Smooth muscle cell (in vitro differentiated cells): ENCODE measurements around the gene NOL11. TPM values are rescaled to one million over a fixed set of nuclear protein-coding genes. Genes with fewer than 3 reads are reported as not detected.
A peak's percentile ranks its signal among the peaks of the same experiment; 100 is the strongest.
"Not testable (repeated sequence)": the region's sequence is repeated elsewhere in the genome, so short reads cannot be mapped to it uniquely, and the experiment has no call there.

Source experiments
- DNase-seq: peaks from one replicate; lab custom pipeline; 2025; ENCODE audit not compliant: unreplicated experiment; lab: John Stamatoyannopoulos, UW
- H2AFZ ChIP-seq: fragments of 200-600 bp; sonication (generic); 2 replicates; pipeline ENCODE4 v1.6.0; 2016; ENCODE audit warnings: antibody characterized with exemption, low read depth, mild to moderate bottlenecking
- H3F3A ChIP-seq: fragments of 200-600 bp; sonication (generic); 2 replicates; pipeline ENCODE4 v1.6.0; 2017; ENCODE audit warnings: antibody characterized with exemption, low read depth
- H3K27ac ChIP-seq: fragments of 200-600 bp; sonication (generic); 2 replicates; pipeline ENCODE4 v1.5.1; 2016; ENCODE audit warnings: low read depth, mild to moderate bottlenecking
- H3K27me3 ChIP-seq: fragments of 200-600 bp; sonication (generic); 2 replicates; pipeline ENCODE4 v1.6.1; 2016; ENCODE audit warnings: low read depth, mild to moderate bottlenecking
- H3K36me3 ChIP-seq: fragments of 200-600 bp; sonication (generic); 2 replicates; pipeline ENCODE4 v1.5.1; 2016; ENCODE audit warnings: low read depth
- H3K4me1 ChIP-seq: fragments of 200-600 bp; sonication (generic); 2 replicates; pipeline ENCODE4 v1.5.1; 2016; ENCODE audit warnings: low read depth
- H3K4me2 ChIP-seq: fragments of 200-600 bp; sonication (generic); 2 replicates; pipeline ENCODE4 v1.6.0; 2016; ENCODE audit warnings: mild to moderate bottlenecking
- H3K4me3 ChIP-seq: fragments of 200-600 bp; sonication (generic); 2 replicates; pipeline ENCODE4 v1.5.1; 2016; ENCODE audit warnings: mild to moderate bottlenecking
- H3K79me2 ChIP-seq: fragments of 200-600 bp; sonication (generic); 2 replicates; pipeline ENCODE4 v1.6.0; 2016; ENCODE audit warnings: low read depth, mild to moderate bottlenecking
- H3K9ac ChIP-seq: fragments of 200-600 bp; sonication (generic); 2 replicates; pipeline ENCODE4 v1.6.0; 2016; ENCODE audit warnings: low read depth
- H3K9me3 ChIP-seq: fragments of 200-600 bp; sonication (generic); replicated peaks from 2 replicates; pipeline ENCODE4 v1.5.1; 2016; ENCODE audit warnings: low read depth
- H4K20me1 ChIP-seq: fragments of 200-600 bp; sonication (generic); 2 replicates; pipeline ENCODE4 v1.6.0; 2016; ENCODE audit warnings: low read depth
- WGBS: methylation state at CpG from one replicate; pipeline ENCODE4 v1.1.7; 2016; ENCODE audit warnings: low lambda C conversion rate; 5-methylcytosine and 5-hydroxymethylcytosine counted together
- polyA plus RNA-seq: library from polyadenylated mRNA; unstranded; fragments of >200 nt; fragmentation: Nextera tagmentation; extraction: Ambion mirVana; gene quantifications from 2 replicates; pipeline ENCODE4 v1.2.1, GENCODE V29; 2016
- total RNA-seq: library from RNA; depleted of rRNA; stranded (reverse); fragments of >200 nt; gene quantifications from 2 replicates; pipeline ENCODE4 v1.2.3, GENCODE V29; 2014
- TF ChIP-seq, protein P1 (sequence below): fragments of 200-600 bp; sonication (generic); IDR thresholded peaks from 2 replicates; pipeline ENCODE4 v1.5.1; 2017; ENCODE audit warnings: borderline replicate concordance, mild to moderate bottlenecking, antibody characterized with exemption; ENCODE audit not compliant: insufficient read depth, poor library complexity, severe bottlenecking

Gene NOL11
- total and polyA plus RNA-seq, 2 experiments from 2014 or later, result 20.7 to 50.1 TPM

DNA sequence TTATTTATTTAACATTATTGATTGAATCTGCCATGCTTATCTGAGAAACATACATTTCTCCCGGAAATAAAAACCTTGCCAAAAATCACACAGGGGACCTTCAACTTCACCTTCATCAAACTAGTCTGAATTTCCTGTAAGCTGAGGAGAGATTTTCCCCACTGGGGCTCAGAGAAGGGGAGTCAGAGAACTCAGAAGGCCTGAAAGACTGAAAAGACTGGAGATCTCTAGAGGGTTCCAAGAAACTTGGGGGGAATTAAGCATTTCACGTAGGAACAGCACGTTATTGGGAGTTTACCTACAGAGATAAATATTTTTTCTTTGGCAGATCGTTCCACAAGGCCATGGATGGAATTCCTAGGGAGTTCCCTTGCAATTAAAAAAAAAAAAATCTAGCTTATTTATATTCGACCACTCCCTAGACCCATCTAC is 528 bp upstream of the NOL11 start:
- 2% methylated on average over 5 of the region's 5 CpGs for WGBS
- no peaks in the 10 kb centered on the region for H3F3A ChIP-seq

DNA sequence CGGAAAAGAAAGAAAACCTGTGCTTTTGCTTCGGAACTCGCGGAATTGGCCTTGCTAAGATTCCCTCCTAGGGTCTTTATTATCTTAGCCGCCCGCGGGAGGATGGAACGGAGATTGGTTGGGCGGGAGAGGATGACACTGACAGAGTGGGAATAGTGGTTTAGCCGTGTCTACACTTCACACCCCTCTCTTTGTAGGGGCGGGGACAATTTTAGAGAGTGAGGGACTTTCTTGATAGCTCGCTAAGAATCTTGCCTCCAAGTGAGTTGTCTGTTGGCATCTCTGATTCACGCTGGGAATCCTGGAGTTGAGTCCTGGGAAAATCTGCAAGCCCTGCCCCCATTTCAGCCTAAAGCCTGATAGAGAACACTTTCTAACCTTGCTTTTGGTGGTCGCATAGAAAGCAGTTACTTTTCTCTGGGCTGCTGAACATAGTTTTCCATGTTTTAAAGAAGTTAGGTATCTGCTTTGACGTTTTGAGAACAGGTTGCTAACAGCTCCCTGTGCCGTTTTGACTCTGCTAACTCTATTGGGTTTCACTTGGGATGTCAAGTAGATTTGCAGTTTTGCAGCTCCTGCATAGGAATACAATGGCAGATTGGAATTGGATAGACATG is 697 bp downstream of the NOL11 start:
- 1% methylated on average over 16 of the region's 16 CpGs for WGBS
- Histone ChIP-seq H3K36me3 (peaks cover 10% of the 10 kb centered on the region), H3K4me3 (peak overlapping the region; percentile 77), H3K9me3 (no peaks in the 10 kb centered on the region), H3K27ac (peak overlapping the region; percentile 93), H4K20me1 (no peaks in the 10 kb centered on the region), H3F3A (no peaks in the 10 kb centered on the region), H3K79me2 (peaks cover 17% of the 10 kb centered on the region), H3K4me1 (peaks cover 18% of the 10 kb centered on the region), H3K4me2 (peak overlapping the region; percentile 95), H3K27me3 (no peaks in the 10 kb centered on the region), H3K9ac (peak overlapping the region; percentile 98), H2AFZ (peak overlapping the region; percentile 90)
- peak; percentile 55 for DNase-seq
- TF ChIP-seq, protein P1, sequence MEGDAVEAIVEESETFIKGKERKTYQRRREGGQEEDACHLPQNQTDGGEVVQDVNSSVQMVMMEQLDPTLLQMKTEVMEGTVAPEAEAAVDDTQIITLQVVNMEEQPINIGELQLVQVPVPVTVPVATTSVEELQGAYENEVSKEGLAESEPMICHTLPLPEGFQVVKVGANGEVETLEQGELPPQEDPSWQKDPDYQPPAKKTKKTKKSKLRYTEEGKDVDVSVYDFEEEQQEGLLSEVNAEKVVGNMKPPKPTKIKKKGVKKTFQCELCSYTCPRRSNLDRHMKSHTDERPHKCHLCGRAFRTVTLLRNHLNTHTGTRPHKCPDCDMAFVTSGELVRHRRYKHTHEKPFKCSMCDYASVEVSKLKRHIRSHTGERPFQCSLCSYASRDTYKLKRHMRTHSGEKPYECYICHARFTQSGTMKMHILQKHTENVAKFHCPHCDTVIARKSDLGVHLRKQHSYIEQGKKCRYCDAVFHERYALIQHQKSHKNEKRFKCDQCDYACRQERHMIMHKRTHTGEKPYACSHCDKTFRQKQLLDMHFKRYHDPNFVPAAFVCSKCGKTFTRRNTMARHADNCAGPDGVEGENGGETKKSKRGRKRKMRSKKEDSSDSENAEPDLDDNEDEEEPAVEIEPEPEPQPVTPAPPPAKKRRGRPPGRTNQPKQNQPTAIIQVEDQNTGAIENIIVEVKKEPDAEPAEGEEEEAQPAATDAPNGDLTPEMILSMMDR, result no peak

More for the DNA sequence above, 528 bp upstream of the NOL11 start:
- no peak for DNase-seq
- H3K9ac ChIP-seq, result peak overlapping the region; percentile 98
- no peaks in the 10 kb centered on the region for H3K27me3 ChIP-seq
- no peaks in the 10 kb centered on the region for H3K9me3 ChIP-seq
- TF ChIP-seq, protein P1, result no peak
- no peaks in the 10 kb centered on the region for H4K20me1 ChIP-seq
- peaks cover 18% of the 10 kb centered on the region for H3K4me1 ChIP-seq
- peak overlapping the region; percentile 44 for H3K27ac ChIP-seq
- H3K4me3 ChIP-seq, result peak overlapping the region; percentile 77
- peak overlapping the region; percentile 89 for H3K4me2 ChIP-seq
- H2AFZ ChIP-seq, result peak overlapping the region; percentile 83
- H3K79me2 ChIP-seq, result peaks cover 17% of the 10 kb centered on the region
- H3K36me3 ChIP-seq, result peaks cover 10% of the 10 kb centered on the region

DNA sequence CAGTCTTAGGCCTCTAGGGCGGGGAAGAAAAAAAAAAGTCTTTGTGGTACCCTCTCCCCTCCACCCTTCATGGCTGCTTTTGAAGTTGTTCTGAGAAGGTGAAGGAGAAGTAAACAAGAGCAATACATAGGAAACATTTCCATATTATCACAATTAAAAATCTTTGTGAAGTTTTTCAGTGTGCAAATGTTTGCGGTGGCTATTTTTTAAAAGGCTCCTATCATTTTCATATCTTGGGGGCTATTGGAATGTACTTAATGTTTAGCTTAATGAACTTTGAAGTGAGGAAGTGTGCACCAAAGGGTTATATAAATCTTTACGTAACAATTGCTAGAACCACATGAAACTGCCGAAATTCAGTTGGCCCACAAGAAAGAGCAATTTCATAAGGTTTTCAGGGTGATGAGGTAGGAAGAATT is 7.6 kb downstream of the NOL11 start:
- no peaks in the 10 kb centered on the region for H3K27me3 ChIP-seq
- no peaks in the 10 kb centered on the region for H3F3A ChIP-seq
- no peak overlapping the region for H3K27ac ChIP-seq
- no peaks in the 10 kb centered on the region for H4K20me1 ChIP-seq
- H3K4me1 ChIP-seq, result no peaks in the 10 kb centered on the region
- TF ChIP-seq, protein P1, result no peak
- no peak for DNase-seq
- no peaks in the 10 kb centered on the region for H3K9me3 ChIP-seq
- WGBS, result 98% methylated on average over 4 of the region's 4 CpGs
- peaks cover 58% of the 10 kb centered on the region for H3K36me3 ChIP-seq
- H3K79me2 ChIP-seq, result no peaks in the 10 kb centered on the region
- no peak overlapping the region for H3K4me2 ChIP-seq
- no peak overlapping the region for H3K9ac ChIP-seq
- H2AFZ ChIP-seq, result no peak overlapping the region
- no peak overlapping the region for H3K4me3 ChIP-seq

DNA sequence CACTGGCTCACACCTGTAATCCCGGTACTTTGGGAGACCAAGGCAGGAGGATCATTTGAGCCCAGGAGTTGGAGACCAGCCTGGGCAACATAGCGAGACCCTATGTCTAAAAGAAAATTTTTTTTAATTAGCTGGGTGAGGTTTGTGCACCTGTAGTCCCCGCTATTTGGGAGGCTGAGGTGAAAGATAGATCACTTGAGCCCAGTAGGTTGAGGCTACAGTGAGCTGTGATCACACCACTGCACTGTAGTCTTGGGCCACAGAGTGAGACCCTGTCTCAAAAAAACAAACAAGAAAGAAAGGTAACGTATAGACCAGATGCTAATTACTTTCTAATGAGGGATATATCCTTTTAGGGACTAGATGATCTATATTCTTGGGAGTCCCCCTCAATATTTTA is 8.1 kb downstream of the NOL11 start:
- H3K4me3 ChIP-seq, result no peak overlapping the region
- peaks cover 62% of the 10 kb centered on the region for H3K36me3 ChIP-seq

DNA sequence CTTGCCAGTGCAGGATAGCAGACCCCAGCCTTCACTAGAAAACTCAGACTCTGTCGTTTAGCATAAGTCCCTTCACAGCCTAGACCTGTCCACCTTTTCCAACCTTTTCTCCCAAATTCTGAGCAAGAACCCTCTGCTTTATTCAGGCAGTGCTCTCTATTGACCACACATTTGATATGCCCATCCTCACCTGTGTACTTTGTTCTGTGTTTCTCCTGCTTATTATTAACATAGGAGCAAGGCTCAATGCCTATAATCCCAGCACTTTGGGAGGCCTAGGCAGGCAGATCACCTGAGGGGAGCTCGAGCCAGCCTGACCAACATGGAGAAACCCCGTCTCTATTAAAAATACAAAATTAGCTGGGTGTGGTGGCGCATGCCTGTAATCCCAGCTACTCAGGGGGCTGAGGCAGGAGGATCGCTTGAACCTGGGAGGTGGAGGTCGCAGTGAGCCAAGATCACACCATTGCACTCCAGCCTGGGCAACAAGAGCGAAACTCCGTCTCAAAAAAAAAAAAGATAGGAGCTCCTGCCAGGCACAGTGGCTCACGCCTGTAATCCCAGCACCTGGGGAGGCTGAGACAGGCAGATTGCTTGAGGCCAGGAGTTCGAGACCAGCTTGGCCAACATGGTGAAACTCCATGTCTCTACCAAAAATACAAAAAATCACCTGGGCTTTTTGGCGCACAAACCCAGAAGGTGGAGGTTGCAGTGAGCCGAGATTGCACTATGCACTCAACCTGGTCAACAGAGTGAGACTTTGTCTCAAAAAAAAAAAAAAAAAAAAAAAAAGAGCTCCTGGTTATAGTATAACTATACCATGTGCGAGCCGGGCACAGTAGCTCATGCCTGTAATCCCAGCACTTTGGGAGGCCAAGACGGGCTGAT is 9.7 kb downstream of the NOL11 start:
- H3K9ac ChIP-seq, H3F3A ChIP-seq, H3K27me3 ChIP-seq, H4K20me1 ChIP-seq, H3K4me1 ChIP-seq, H3K4me3 ChIP-seq, H3K79me2 ChIP-seq, H3K27ac ChIP-seq, H3K4me2 ChIP-seq, H2AFZ ChIP-seq, DNase-seq, H3K9me3 ChIP-seq: not testable (repeated sequence)
- H3K36me3 ChIP-seq, result peaks cover 65% of the 10 kb centered on the region
- 97% methylated on average over 15 of the region's 15 CpGs for WGBS

More for the DNA sequence above, 8.1 kb downstream of the NOL11 start:
- Histone ChIP-seq H3F3A (no peaks in the 10 kb centered on the region), H3K9me3 (no peaks in the 10 kb centered on the region), H3K4me2 (no peak overlapping the region), H3K9ac (no peak overlapping the region), H3K79me2 (no peaks in the 10 kb centered on the region), H3K27me3 (no peaks in the 10 kb centered on the region), H3K4me1 (no peaks in the 10 kb centered on the region), H4K20me1 (no peaks in the 10 kb centered on the region), H2AFZ (no peak overlapping the region), H3K27ac (no peak overlapping the region)
- DNase-seq, result no peak
- 98% methylated on average over 4 of the region's 4 CpGs for WGBS
- TF ChIP-seq, protein P1, result no peak
